B cell (primary cell): ENCODE results near the gene ARID1A. TPM values are rescaled to one million over a fixed set of nuclear protein-coding genes. Genes with fewer than 3 reads are reported as not detected.
A peak's percentile ranks its signal among the peaks of the same experiment; 100 is the strongest.

ENCODE experiments used
- ATAC-seq: fragments of 200-7000 bp; cut with Tn5 transposase; one replicate; pipeline ENCODE4 v1.10.0; 2021; ENCODE audit warnings: low read depth, mild to moderate bottlenecking, moderate number of reproducible peaks, moderate library complexity
- CTCF ChIA-PET: fragments of 350-600 bp; sonication (Branson Sonifier 250); formaldehyde crosslinking; loops from one replicate; lab custom pipeline; 2021; ENCODE audit warnings: antibody characterized with exemption, inconsistent platforms; lab: Charles Lee
- POLR2A ChIA-PET: fragments of 350-600 bp; sonication (Branson Sonifier 250); formaldehyde crosslinking; loops from one replicate; lab custom pipeline; 2021; ENCODE audit warnings: antibody characterized with exemption; lab: Charles Lee
- DNase-seq: peaks from one replicate; pipeline ENCODE4 v3.0.0; 2013
- H2AFZ ChIP-seq: 2 replicates; pipeline ENCODE4 v1.6.1; 2012; ENCODE audit warnings: mild to moderate bottlenecking, low read depth, low read length; ENCODE audit not compliant: insufficient read depth, poor library complexity, severe bottlenecking
- H3K27ac ChIP-seq, 2 donors: 1 replicate in 1 of 2; 2 replicates in 1 of 2; pipeline ENCODE4 v1.5.1; 2012 to 2013; ENCODE audit warnings: low read length in 2 of 2, mild to moderate bottlenecking in 2 of 2, moderate library complexity in 1 of 2
- H3K27me3 ChIP-seq, 4 experiments: fragments of 200-600 bp in 1 of 4; sonication (generic) in 1 of 4; replicated peaks in 1 of 4; 1 replicate in 2 of 4; 2 replicates in 2 of 4; pipeline versions ENCODE4 v1.6.1 to v1.7.0; 2013 to 2016; ENCODE audit warnings: low read length in 3 of 4, mild to moderate bottlenecking in 2 of 4, mixed read lengths in 1 of 4, moderate library complexity in 1 of 4; ENCODE audit not compliant: insufficient read depth in 4 of 4, control insufficient read depth in 3 of 4; ENCODE audit errors: control extremely low read depth in 1 of 4
- H3K36me3 ChIP-seq, 2 experiments: replicated peaks in 1 of 2; 1 replicate in 1 of 2; 2 replicates in 1 of 2; pipeline versions ENCODE4 v1.6.1 to v1.7.1; 2013; ENCODE audit warnings: low read length in 1 of 2; ENCODE audit not compliant: insufficient read depth in 2 of 2, control insufficient read depth in 1 of 2; ENCODE audit errors: control extremely low read depth in 1 of 2, extremely low read depth in 1 of 2
- H3K4me1 ChIP-seq, 2 donors: fragments of 200-600 bp in 1 of 2; sonication (generic) in 1 of 2; 1 replicate in 1 of 2; 2 replicates in 1 of 2; pipeline versions ENCODE4 v1.5.1 to v1.6.1; 2013 to 2017; ENCODE audit warnings: low read length in 2 of 2; ENCODE audit not compliant: control insufficient read depth in 2 of 2, insufficient read depth in 2 of 2
- H3K4me2 ChIP-seq: replicated peaks from 2 replicates; pipeline ENCODE3; 2012; ENCODE audit warnings: mild to moderate bottlenecking, low read depth, low read length; ENCODE audit not compliant: poor library complexity, severe bottlenecking
- H3K4me3 ChIP-seq, 5 experiments: fragments of 200-600 bp in 1 of 5; sonication (generic) in 1 of 5; 1 replicate in 3 of 5; 2 replicates in 2 of 5; pipeline versions ENCODE4 v1.5.1 to v1.7.0; 2011 to 2016; ENCODE audit warnings: low read length in 4 of 5, mild to moderate bottlenecking in 4 of 5, low read depth in 2 of 5, control low read depth in 1 of 5, moderate library complexity in 1 of 5; ENCODE audit not compliant: insufficient read depth in 1 of 5; ENCODE audit errors: control extremely low read depth in 1 of 5, extremely low read depth in 1 of 5
- H3K79me2 ChIP-seq: fragments of 200-600 bp; sonication (generic); one replicate; pipeline ENCODE4 v1.6.0; 2016; ENCODE audit warnings: low read length; ENCODE audit not compliant: control insufficient read depth, insufficient read depth
- H3K9ac ChIP-seq: fragments of 200-600 bp; sonication (generic); 2 replicates; pipeline ENCODE4 v1.6.1; 2017; ENCODE audit warnings: mild to moderate bottlenecking, low read length, moderate library complexity
- H3K9me3 ChIP-seq, 3 donors: one replicate each; pipeline versions ENCODE4 v1.6.1 to v1.7.1; 2013; ENCODE audit warnings: low read length in 2 of 3; ENCODE audit not compliant: control insufficient read depth in 2 of 3, insufficient read depth in 1 of 3; ENCODE audit errors: control extremely low read depth in 1 of 3
- H4K20me1 ChIP-seq: 2 replicates; pipeline ENCODE4 v1.6.0; 2012; ENCODE audit warnings: mild to moderate bottlenecking, low read length; ENCODE audit not compliant: insufficient read depth, control insufficient read depth, poor library complexity, severe bottlenecking
- H3K27ac Mint-ChIP-seq: one replicate; pipeline ENCODE4 v1.8.0; 2021; ENCODE audit warnings: mixed read lengths
- H3K27me3 Mint-ChIP-seq: one replicate; pipeline ENCODE4 v1.8.0; 2021; ENCODE audit warnings: mixed read lengths
- H3K4me1 Mint-ChIP-seq: one replicate; pipeline ENCODE4 v1.8.0; 2021; ENCODE audit warnings: mixed read lengths
- H3K4me3 Mint-ChIP-seq: one replicate; pipeline ENCODE4 v1.8.0; 2021; ENCODE audit warnings: mixed read lengths
- H3K9me3 Mint-ChIP-seq: one replicate; pipeline ENCODE4 v1.8.0; 2022; ENCODE audit warnings: mixed read lengths; ENCODE audit not compliant: insufficient read depth
- EZH2 ChIP-seq: IDR thresholded peaks from 2 replicates; pipeline ENCODE4 v1.6.1; 2012; ENCODE audit warnings: borderline replicate concordance, low read depth, mild to moderate bottlenecking, moderate library complexity, low read length; ENCODE audit not compliant: insufficient read depth, poor library complexity, severe bottlenecking
- WGBS: methylation state at CpG from one replicate; pipeline ENCODE4 v1.1.5; 2013; ENCODE audit warnings: missing lambda C conversion rate; ENCODE audit not compliant: insufficient coverage; 5-methylcytosine and 5-hydroxymethylcytosine counted together
- intact Hi-C: fragments of 100-400 bp; cut with micrococcal nuclease; formaldehyde crosslinking; loops from one replicate; pipeline ENCODE4 v1.10.0; 2022
- polyA plus RNA-seq: library from polyadenylated mRNA; depleted of rRNA; stranded (reverse); fragments of >200 nt; gene quantifications from 2 replicates; pipeline ENCODE4 v1.2.3, GENCODE V29; 2012
- total RNA-seq, 2 donors: library from RNA; stranded (reverse); fragments of 120-200 nt in 1 of 2; gene quantifications; 1 replicate in 1 of 2; 2 replicates in 1 of 2; pipeline versions ENCODE4 v1.2.3 to v1.2.4, GENCODE V29; 2013 to 2022
- TF ChIP-seq, protein P1 (sequence below): fragments of 200-600 bp; IDR thresholded peaks from one replicate; pipeline ENCODE4 v1.8.0; 2022; ENCODE audit warnings: antibody characterized with exemption, mild to moderate bottlenecking

The ARID1A gene
- total and polyA plus RNA-seq, 2 donors (not counting 1 experiment from before 2014, with no cell fraction given): 80.7 to 150 TPM

- Histone ChIP-seq H4K20me1 (peaks cover 36% of the 10 kb centered on the region), H3K27me3 (no peaks in the 10 kb centered on the region), H2AFZ (peak overlapping the region; percentile 69), H3K4me2 (peak overlapping the region; percentile 93), H3K9ac (peak overlapping the region; percentile 82), H3K9me3 (no peaks in the 10 kb centered on the region), H3K4me1 (peaks cover 67 to 69% of the 10 kb centered on the region in 2 donors), H3K36me3 (peaks cover 2 to 9% of the 10 kb centered on the region in 2 experiments), H3K27ac (peak overlapping the region; percentile 64 to 93), H3K4me3 (peak overlapping the region; percentile 72 to 84 (median 81)), H3K79me2 (peaks cover 68% of the 10 kb centered on the region)
- Mint-ChIP-seq H3K27me3 (no peaks in the 10 kb centered on the region), H3K27ac (no peak overlapping the region), H3K9me3 (no peaks in the 10 kb centered on the region), H3K4me3 (no peak overlapping the region), H3K4me1 (peaks cover 21% of the 10 kb centered on the region)
- TF ChIP-seq, protein P1, sequence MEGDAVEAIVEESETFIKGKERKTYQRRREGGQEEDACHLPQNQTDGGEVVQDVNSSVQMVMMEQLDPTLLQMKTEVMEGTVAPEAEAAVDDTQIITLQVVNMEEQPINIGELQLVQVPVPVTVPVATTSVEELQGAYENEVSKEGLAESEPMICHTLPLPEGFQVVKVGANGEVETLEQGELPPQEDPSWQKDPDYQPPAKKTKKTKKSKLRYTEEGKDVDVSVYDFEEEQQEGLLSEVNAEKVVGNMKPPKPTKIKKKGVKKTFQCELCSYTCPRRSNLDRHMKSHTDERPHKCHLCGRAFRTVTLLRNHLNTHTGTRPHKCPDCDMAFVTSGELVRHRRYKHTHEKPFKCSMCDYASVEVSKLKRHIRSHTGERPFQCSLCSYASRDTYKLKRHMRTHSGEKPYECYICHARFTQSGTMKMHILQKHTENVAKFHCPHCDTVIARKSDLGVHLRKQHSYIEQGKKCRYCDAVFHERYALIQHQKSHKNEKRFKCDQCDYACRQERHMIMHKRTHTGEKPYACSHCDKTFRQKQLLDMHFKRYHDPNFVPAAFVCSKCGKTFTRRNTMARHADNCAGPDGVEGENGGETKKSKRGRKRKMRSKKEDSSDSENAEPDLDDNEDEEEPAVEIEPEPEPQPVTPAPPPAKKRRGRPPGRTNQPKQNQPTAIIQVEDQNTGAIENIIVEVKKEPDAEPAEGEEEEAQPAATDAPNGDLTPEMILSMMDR: no peak
- no peak for TF ChIP-seq EZH2
- ChIA-PET POLR2A (interaction anchor here (0.5 to 3.9 kb wide), 8 partner anchors 15 to 742 kb away, joined by 3 to 28 read pairs (median 10); partner anchors contain the start of gene PIGV), CTCF (interaction anchor here (0.6 to 7.8 kb wide), 14 partner anchors 11 to 160 kb away, joined by 3 to 91 read pairs (median 5); partner anchors contain the start of gene PIGV)
- DNase-seq: peak; percentile 72
- WGBS: 0% methylated on average over 7 of the region's 8 CpGs
- no peak for ATAC-seq
- intact Hi-C loops: loop anchor here (1.0 to 10.0 kb wide), 5 partner anchors 8 to 193 kb away; partner anchors contain the start of gene PIGV
Observed at GRCh38 chr1:26697978-26698849, 2.4 kb downstream of the ARID1A start.
